Endothelial cell of umbilical vein (primary cell): ENCODE data around the gene ZNF837. TPM values are rescaled to one million over a fixed set of nuclear protein-coding genes. Genes with fewer than 3 reads are reported as not detected.

Experiments used
- BruUV-seq: library from RNA; stranded (reverse); fragments of 400-500 nt; replicated peaks from 2 replicates; lab custom pipeline; 2021; lab: Mats Ljungman, UMichigan
- CTCF ChIA-PET: fragments of 300-600, 350-600 bp; sonication (Branson Sonifier 250); formaldehyde crosslinking; loops from one replicate; lab custom pipeline; 2021; ENCODE audit warnings: antibody characterized with exemption, inconsistent platforms; lab: Charles Lee
- POLR2A ChIA-PET: fragments of 300-600, 350-600 bp; sonication (Branson Sonifier 250); formaldehyde crosslinking; loops from one replicate; lab custom pipeline; 2021; ENCODE audit warnings: antibody characterized with exemption, inconsistent platforms; lab: Charles Lee
- DNase-seq: peaks from one replicate; pipeline ENCODE4 v3.0.0-alpha.2; 2011; ENCODE audit warnings: low read depth, low spot score
- FAIRE-seq: peaks from 2 replicates; lab custom pipeline; 2011; peaks lifted over from hg19 to GRCh38; lab: Jason Lieb, UNC
- H2AFZ ChIP-seq: 2 replicates; pipeline ENCODE4 v1.6.0; 2012; ENCODE audit warnings: low read depth, low read length, control low read depth, inconsistent platforms
- H3K27ac ChIP-seq: 2 replicates; pipeline ENCODE4 v1.5.1; 2011; ENCODE audit warnings: low read depth, mild to moderate bottlenecking, control low read depth, low read length, moderate library complexity; ENCODE audit not compliant: insufficient read depth
- H3K27me3 ChIP-seq, 2 experiments: 2 replicates each; pipeline versions ENCODE4 v1.6.0 to v1.6.1; 2011; ENCODE audit warnings: low read length in 2 of 2, mixed read lengths in 1 of 2; ENCODE audit not compliant: control insufficient read depth in 2 of 2, insufficient read depth in 2 of 2
- H3K36me3 ChIP-seq, 2 experiments: 2 replicates in 1 of 2; 3 replicates in 1 of 2; pipeline ENCODE4 v1.5.1; 2011; ENCODE audit warnings: low read length in 2 of 2, mild to moderate bottlenecking in 1 of 2, moderate library complexity in 1 of 2; ENCODE audit not compliant: control insufficient read depth in 2 of 2, insufficient read depth in 2 of 2; ENCODE audit errors: extremely low read depth in 1 of 2
- H3K4me1 ChIP-seq: 3 replicates; pipeline ENCODE4 v1.5.1; 2011; ENCODE audit warnings: mild to moderate bottlenecking, low read length; ENCODE audit not compliant: control insufficient read depth, insufficient read depth; ENCODE audit errors: extremely low read depth
- H3K4me2 ChIP-seq: 2 replicates; pipeline ENCODE4 v1.6.1; 2011; ENCODE audit warnings: low read length, control low read depth, mixed read lengths; ENCODE audit not compliant: insufficient read depth
- H3K4me3 ChIP-seq, 3 experiments: fragments of 200-600 bp in 1 of 3; sonication (generic), shearing (Covaris generic) in 1 of 3; replicated peaks in 1 of 3; 2 replicates each; pipeline ENCODE4 v1.5.1; 2011 to 2016; ENCODE audit warnings: control low read depth in 3 of 3, low read length in 3 of 3, mild to moderate bottlenecking in 2 of 3, inconsistent platforms in 1 of 3, low read depth in 1 of 3, moderate library complexity in 1 of 3; ENCODE audit not compliant: insufficient read depth in 1 of 3
- H3K79me2 ChIP-seq: 2 replicates; pipeline ENCODE4 v1.6.0; 2012; ENCODE audit warnings: low read length, inconsistent platforms; ENCODE audit not compliant: control insufficient read depth, insufficient read depth
- H3K9ac ChIP-seq: replicated peaks from 2 replicates; pipeline ENCODE3; 2011; ENCODE audit warnings: low read length, control low read depth; ENCODE audit not compliant: insufficient read depth; ENCODE audit errors: extremely low read depth
- H3K9me1 ChIP-seq: replicated peaks from 3 replicates; pipeline ENCODE4 v1.6.0; 2011; ENCODE audit warnings: mild to moderate bottlenecking, low read length; ENCODE audit not compliant: control insufficient read depth, insufficient read depth; ENCODE audit errors: extremely low read depth
- H3K9me3 ChIP-seq: replicated peaks from 2 replicates; pipeline ENCODE4 v1.5.1; 2012; ENCODE audit warnings: low read length, inconsistent platforms; ENCODE audit not compliant: control insufficient read depth, insufficient read depth
- H4K20me1 ChIP-seq: replicated peaks from 2 replicates; pipeline ENCODE3; 2011; ENCODE audit warnings: mild to moderate bottlenecking, low read length; ENCODE audit not compliant: control insufficient read depth, insufficient read depth; ENCODE audit errors: extremely low read depth
- EZH2 ChIP-seq: IDR thresholded peaks from 2 replicates; pipeline ENCODE4 v1.6.1; 2012; ENCODE audit warnings: borderline replicate concordance, low read depth, mild to moderate bottlenecking, moderate library complexity, low read length, inconsistent platforms; ENCODE audit not compliant: severe bottlenecking
- FOS ChIP-seq: IDR thresholded peaks from 2 replicates; pipeline ENCODE4 v1.6.1; 2011; ENCODE audit warnings: mild to moderate bottlenecking, low read length, moderate library complexity, borderline replicate concordance; ENCODE audit not compliant: insufficient read depth
- GATA2 ChIP-seq: IDR thresholded peaks from 2 replicates; pipeline ENCODE4 v1.7.0; 2011; ENCODE audit warnings: low read depth, mild to moderate bottlenecking, moderate library complexity, mixed read lengths, low read length; ENCODE audit not compliant: insufficient read length, insufficient read depth
- JUN ChIP-seq: IDR thresholded peaks from 2 replicates; pipeline ENCODE4 v1.6.1; 2011; ENCODE audit warnings: borderline replicate concordance, low read depth; ENCODE audit not compliant: insufficient read length, insufficient read depth
- MYC ChIP-seq: IDR thresholded peaks from one replicate; pipeline ENCODE4 v1.6.1; 2011; ENCODE audit warnings: mild to moderate bottlenecking, low read depth, low read length
- POLR2A ChIP-seq: IDR thresholded peaks from 2 replicates; pipeline ENCODE4 v1.6.1; 2012; ENCODE audit warnings: low read depth, mild to moderate bottlenecking, control low read depth, low read length
- POLR2AphosphoS5 ChIP-seq: IDR thresholded peaks from 2 replicates; pipeline ENCODE4 v1.6.1; 2012; ENCODE audit warnings: low read depth, mild to moderate bottlenecking, control low read depth, low read length, moderate library complexity; ENCODE audit not compliant: insufficient read depth
- dilution Hi-C: fragments of 300-500 bp; cut with MboI; formaldehyde crosslinking; loops from one replicate; pipeline ENCODE4 v1.15.0; 2019; ENCODE audit warnings: low sequenced_read_pairs; ENCODE audit not compliant: extremely low pct_ligation_motif_present
- intact Hi-C: fragments of 100-400 bp; cut with micrococcal nuclease; formaldehyde crosslinking; loops from one replicate; pipeline ENCODE4 v1.10.0; 2022
- polyA plus RNA-seq, 4 experiments: library from polyadenylated mRNA; depleted of rRNA in 3 of 4; stranded (reverse) in 3 of 4; unstranded in 1 of 4; fragments of >200 nt; gene quantifications; 2 replicates each; pipeline versions ENCODE4 v1.2.1 to v1.2.3, GENCODE V29; 2011 to 2012; ENCODE audit warnings: missing spikeins in 1 of 4
- total RNA-seq: library from RNA; stranded (reverse); gene quantifications from 2 replicates; pipeline ENCODE4 v1.2.3, GENCODE V29; 2021
- TF ChIP-seq, protein P1 (sequence below), 2 donors: IDR thresholded peaks; 1 replicate in 1 of 2; 2 replicates in 1 of 2; pipeline ENCODE4 v1.5.1; 2011; ENCODE audit warnings: low read length in 2 of 2, mild to moderate bottlenecking in 2 of 2, moderate library complexity in 2 of 2, control low read depth in 1 of 2, inconsistent platforms in 1 of 2, low read depth in 1 of 2; ENCODE audit not compliant: insufficient read depth in 1 of 2; ENCODE audit errors: extremely low read depth in 1 of 2
- TF ChIP-seq, protein P2 (sequence below): IDR thresholded peaks from 2 replicates; pipeline ENCODE4 v1.6.1; 2011; ENCODE audit not compliant: insufficient read depth, insufficient read length

The ZNF837 gene
- total and polyA plus RNA-seq, 2 donors (not counting 3 experiments of a cell fraction or from before 2014, with no cell fraction given) = 1.4 to 1.6 TPM

DNA sequence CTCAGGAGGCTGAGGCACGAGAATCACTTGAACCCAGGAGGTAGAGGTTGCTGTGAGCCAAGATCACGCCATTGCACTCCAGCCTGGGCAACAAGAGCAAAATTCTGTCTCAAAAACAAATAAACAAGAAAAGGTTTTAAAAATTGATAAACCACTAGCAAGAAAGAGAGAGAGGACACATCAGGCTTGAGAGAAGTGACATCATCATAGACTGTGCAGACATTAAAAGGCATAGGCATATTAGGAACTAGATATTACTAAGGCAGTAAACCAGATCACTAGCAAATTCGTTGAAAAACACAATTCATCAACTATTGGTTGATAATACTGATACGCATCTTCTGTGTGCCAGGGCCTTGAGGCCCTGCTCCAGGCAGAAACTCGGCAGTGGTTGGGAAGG lies 35.3 kb downstream of the ZNF837 start:
- H3K36me3 ChIP-seq = no peaks in the 10 kb centered on the region
- H3K4me2 ChIP-seq = no peak overlapping the region
- no peak overlapping the region for H3K27ac ChIP-seq
- no peaks in the 10 kb centered on the region for H3K9me3 ChIP-seq
- no peaks in the 10 kb centered on the region for H4K20me1 ChIP-seq
- no peak for DNase-seq
- H3K4me3 ChIP-seq = no peak overlapping the region
- ChIA-PET CTCF (no interaction called here), POLR2A (no interaction called here)
- dilution Hi-C loops (no loop called here), intact Hi-C loops (no loop called here)
- H3K79me2 ChIP-seq = no peaks in the 10 kb centered on the region
- no peaks in the 10 kb centered on the region for H3K9me1 ChIP-seq
- H3K9ac ChIP-seq = no peak overlapping the region
- no peak for FAIRE-seq
- H3K27me3 ChIP-seq = peaks cover 16 to 40% of the 10 kb centered on the region in 2 experiments
- BruUV-seq = no TSS peak
- TF ChIP-seq POLR2AphosphoS5 (no peak), GATA2 (no peak), POLR2A (no peak), FOS (no peak), EZH2 (no peak), JUN (no peak), MYC (no peak)
- TF ChIP-seq, protein P1, sequence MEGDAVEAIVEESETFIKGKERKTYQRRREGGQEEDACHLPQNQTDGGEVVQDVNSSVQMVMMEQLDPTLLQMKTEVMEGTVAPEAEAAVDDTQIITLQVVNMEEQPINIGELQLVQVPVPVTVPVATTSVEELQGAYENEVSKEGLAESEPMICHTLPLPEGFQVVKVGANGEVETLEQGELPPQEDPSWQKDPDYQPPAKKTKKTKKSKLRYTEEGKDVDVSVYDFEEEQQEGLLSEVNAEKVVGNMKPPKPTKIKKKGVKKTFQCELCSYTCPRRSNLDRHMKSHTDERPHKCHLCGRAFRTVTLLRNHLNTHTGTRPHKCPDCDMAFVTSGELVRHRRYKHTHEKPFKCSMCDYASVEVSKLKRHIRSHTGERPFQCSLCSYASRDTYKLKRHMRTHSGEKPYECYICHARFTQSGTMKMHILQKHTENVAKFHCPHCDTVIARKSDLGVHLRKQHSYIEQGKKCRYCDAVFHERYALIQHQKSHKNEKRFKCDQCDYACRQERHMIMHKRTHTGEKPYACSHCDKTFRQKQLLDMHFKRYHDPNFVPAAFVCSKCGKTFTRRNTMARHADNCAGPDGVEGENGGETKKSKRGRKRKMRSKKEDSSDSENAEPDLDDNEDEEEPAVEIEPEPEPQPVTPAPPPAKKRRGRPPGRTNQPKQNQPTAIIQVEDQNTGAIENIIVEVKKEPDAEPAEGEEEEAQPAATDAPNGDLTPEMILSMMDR (IDR thresholded peaks at IDR 0.05; ENCODE audit: extremely low read depth in 1 of 2, insufficient read depth in 1 of 2, low read depth in 1 of 2, low read length in 2 of 2) = no peak
- TF ChIP-seq, protein P2, sequence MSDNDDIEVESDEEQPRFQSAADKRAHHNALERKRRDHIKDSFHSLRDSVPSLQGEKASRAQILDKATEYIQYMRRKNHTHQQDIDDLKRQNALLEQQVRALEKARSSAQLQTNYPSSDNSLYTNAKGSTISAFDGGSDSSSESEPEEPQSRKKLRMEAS = no peak
- H3K4me1 ChIP-seq = peaks cover 5% of the 10 kb centered on the region
- no peak overlapping the region for H2AFZ ChIP-seq
